Erythroblast (primary cell): ENCODE data around the gene OGA.

Source experiments
- DNase-seq, 2 experiments: peaks; one replicate each; lab custom pipeline; 2025; lab: John Stamatoyannopoulos, UW
- GATA1 ChIP-seq: IDR thresholded peaks from 2 replicates; pipeline ENCODE4 v1.6.1; 2011; ENCODE audit warnings: low read depth, mild to moderate bottlenecking, control low read depth, low read length, moderate library complexity
- POLR2A ChIP-seq: IDR thresholded peaks from 2 replicates; pipeline ENCODE4 v1.6.1; 2011; ENCODE audit warnings: mild to moderate bottlenecking, low read length

Gene OGA

GRCh38 chr10:101841826-101842225 lies 23.6 kb upstream of the OGA start:
- no peak for TF ChIP-seq GATA1
- no peak for TF ChIP-seq POLR2A
- DNase-seq: no peak

- TF ChIP-seq POLR2A (no peak), GATA1 (no peak)
- peak; percentile 87 to 90 for DNase-seq
Observed at GRCh38 chr10:101840741-101841453, 22.7 kb upstream of the OGA start.

GRCh38 chr10:101840102-101840684 lies 21.9 kb upstream of the OGA start:
- TF ChIP-seq POLR2A (no peak), GATA1 (no peak)
- DNase-seq: peak; percentile 46 to 55

- TF ChIP-seq POLR2A (no peak), GATA1 (no peak)
- peak; percentile 66 to 77 for DNase-seq
Observed at GRCh38 chr10:101839416-101840063, 21.3 kb upstream of the OGA start.

GRCh38 chr10:101839002-101839401 lies 20.8 kb upstream of the OGA start:
- no peak for DNase-seq
- TF ChIP-seq POLR2A (no peak), GATA1 (no peak)

- TF ChIP-seq POLR2A (no peak), GATA1 (no peak)
- no peak for DNase-seq
Observed at GRCh38 chr10:101838416-101838970, 20.2 kb upstream of the OGA start.

GRCh38 chr10:101837748-101838147 lies 19.5 kb upstream of the OGA start:
- TF ChIP-seq GATA1 (no peak), POLR2A (no peak)
- DNase-seq: no peak

- TF ChIP-seq POLR2A (no peak), GATA1 (no peak)
- no peak for DNase-seq
Observed at GRCh38 chr10:101835362-101835761, 17.1 kb upstream of the OGA start.

GRCh38 chr10:101834341-101834740 lies 16.1 kb upstream of the OGA start:
- DNase-seq: no peak
- TF ChIP-seq GATA1 (no peak), POLR2A (no peak)

GRCh38 chr10:101833466-101833865 lies 15.2 kb upstream of the OGA start:
- TF ChIP-seq GATA1 (no peak), POLR2A (no peak)
- no peak for DNase-seq

- DNase-seq: no peak
Observed at GRCh38 chr10:101832325-101832771, 14.1 kb upstream of the OGA start.

GRCh38 chr10:101831169-101831811 lies 13.0 kb upstream of the OGA start:
- DNase-seq: peak in 1 of 2 experiments; percentile 28
- TF ChIP-seq GATA1 (no peak), POLR2A (no peak)

More at GRCh38 chr10:101832325-101832771, 14.1 kb upstream of the OGA start:
- no peak for TF ChIP-seq GATA1
- no peak for TF ChIP-seq POLR2A

- TF ChIP-seq GATA1 (no peak), POLR2A (no peak)
- peak; percentile 93 to 94 for DNase-seq
Observed at GRCh38 chr10:101830322-101831168, 12.3 kb upstream of the OGA start.
